ENCODE data around the gene TRPC6.

The TRPC6 gene

GRCh38 chr11:101555366-101555765, 28.4 kb downstream of the TRPC6 start:
- peak; percentile 76 for DNase-seq
- in situ Hi-C loops (cut with HindIII; ENCODE audit: low pct_ligation_motif_present, low sequenced_read_pairs): no loop called here
- no peaks in the 10 kb centered on the region for H3K27me3 ChIP-seq (replicated peaks)
- no peak overlapping the region for H3K4me3 ChIP-seq (ENCODE audit: low read depth, low read length)
- no peaks in the 10 kb centered on the region for H3K36me3 ChIP-seq (replicated peaks)
- TF ChIP-seq CTCF (IDR thresholded peaks at IDR 0.05; ENCODE audit: low read depth, low read length, missing control alignments): no peak
- peak overlapping the region; percentile 53 for H3K27ac ChIP-seq

DNA sequence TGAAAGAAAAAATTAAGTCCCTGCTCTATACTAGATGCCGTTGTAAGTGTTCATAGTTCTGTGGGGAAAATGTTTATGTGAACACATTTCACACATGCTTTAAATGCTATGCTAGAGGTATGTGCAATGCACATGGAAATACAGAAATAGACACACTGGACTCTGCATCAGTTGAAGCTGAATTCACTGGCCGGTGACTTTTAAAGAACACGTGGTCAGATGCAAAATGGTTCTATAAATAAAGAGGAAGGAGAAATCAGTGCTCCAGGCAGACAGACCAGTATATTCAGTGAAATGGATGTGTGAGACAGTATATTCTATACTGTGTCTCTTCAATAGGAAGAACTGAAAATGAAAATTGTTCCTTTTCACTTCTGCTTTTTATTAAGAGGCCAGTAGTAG, 29.9 kb downstream of the TRPC6 start:
- peak; percentile 20 for DNase-seq
- in situ Hi-C loops (cut with HindIII; ENCODE audit: low pct_ligation_motif_present, low sequenced_read_pairs): no loop called here
- Histone ChIP-seq H3K36me3 (replicated peaks) (no peaks in the 10 kb centered on the region), H3K27me3 (replicated peaks) (no peaks in the 10 kb centered on the region), H3K4me3 (ENCODE audit: low read depth, low read length) (no peak overlapping the region), H3K27ac (no peak overlapping the region)
- no peak for TF ChIP-seq CTCF (IDR thresholded peaks at IDR 0.05; ENCODE audit: low read depth, low read length, missing control alignments)

DNA sequence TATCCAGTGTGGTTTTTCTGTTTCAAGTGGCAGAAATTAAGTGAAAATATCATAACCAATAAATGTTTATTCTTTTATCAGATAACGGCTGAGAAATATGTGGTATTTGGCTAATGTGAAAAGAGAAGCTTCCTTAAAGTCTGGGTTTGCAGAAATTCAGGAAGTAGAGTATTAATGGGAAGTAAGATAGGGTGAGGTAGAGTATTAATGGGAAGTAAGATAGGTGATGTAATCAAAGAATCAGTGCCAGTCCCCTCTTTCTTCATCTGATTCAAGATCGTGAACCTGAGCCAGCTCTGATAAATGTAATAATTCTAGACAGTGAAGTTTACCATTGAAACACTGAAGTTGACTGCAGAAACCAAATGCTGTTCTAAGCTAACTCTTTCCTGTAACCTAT, 30.9 kb downstream of the TRPC6 start:
- Histone ChIP-seq H3K4me3 (ENCODE audit: low read depth, low read length) (no peak overlapping the region), H3K27me3 (replicated peaks) (no peaks in the 10 kb centered on the region), H3K36me3 (replicated peaks) (no peaks in the 10 kb centered on the region), H3K27ac (no peak overlapping the region)
- TF ChIP-seq CTCF (IDR thresholded peaks at IDR 0.05; ENCODE audit: low read depth, low read length, missing control alignments): no peak
- in situ Hi-C loops (cut with HindIII; ENCODE audit: low pct_ligation_motif_present, low sequenced_read_pairs): no loop called here
- no peak for DNase-seq

DNA sequence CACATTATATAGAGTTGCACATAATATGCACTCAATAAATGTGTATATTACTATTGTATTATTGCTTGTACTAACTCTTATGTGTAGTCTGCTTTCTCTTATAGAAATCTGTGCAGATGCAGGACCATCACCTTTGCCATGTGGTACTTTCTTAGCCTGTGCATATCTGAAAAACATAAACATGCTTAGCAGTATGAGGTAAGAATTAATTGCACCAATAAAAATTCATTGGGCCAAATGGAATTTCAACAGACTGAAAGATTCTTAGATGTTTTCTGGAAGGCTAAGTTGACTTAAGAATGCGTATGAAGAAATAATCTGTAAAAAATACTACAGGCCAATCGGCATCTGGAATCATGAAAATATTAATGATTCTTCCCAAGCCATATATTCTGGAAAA, 55.3 kb downstream of the TRPC6 start:
- Histone ChIP-seq H3K4me3 (ENCODE audit: low read depth, low read length) (no peak overlapping the region), H3K27me3 (replicated peaks) (no peaks in the 10 kb centered on the region), H3K27ac (no peak overlapping the region), H3K36me3 (replicated peaks) (no peaks in the 10 kb centered on the region)
- TF ChIP-seq CTCF (IDR thresholded peaks at IDR 0.05; ENCODE audit: low read depth, low read length, missing control alignments): no peak
- no peak for DNase-seq
- in situ Hi-C loops (cut with HindIII; ENCODE audit: low pct_ligation_motif_present, low sequenced_read_pairs): no loop called here

DNA sequence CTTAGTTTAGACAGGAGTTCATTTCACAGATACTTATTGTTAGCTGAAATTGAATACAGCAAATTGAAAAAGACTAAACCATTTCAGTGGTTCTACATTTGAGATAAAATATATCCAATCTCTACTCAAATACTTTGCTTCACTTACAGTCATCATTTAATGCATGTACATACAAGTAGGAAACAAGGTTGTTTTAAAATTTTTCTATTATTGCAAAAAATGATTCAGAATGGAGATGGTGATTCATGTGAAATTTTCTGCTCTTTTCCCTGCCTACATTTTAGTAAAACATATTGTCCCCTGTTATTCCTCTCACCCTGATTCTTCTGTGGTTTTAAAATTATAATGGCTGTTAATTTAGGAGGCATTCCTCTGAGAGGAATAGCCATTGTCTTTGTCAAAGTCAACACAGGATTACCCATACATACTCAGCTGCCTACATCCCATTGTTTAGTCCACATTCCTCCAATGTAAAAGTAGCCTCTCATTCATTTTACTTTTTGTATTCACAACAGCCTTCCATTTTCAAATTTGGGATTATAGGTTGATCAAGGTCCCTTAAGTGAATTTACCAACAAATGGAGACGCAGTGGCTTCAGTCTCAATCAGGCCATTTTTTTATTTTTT, 60.1 kb downstream of the TRPC6 start:
- no peak for TF ChIP-seq CTCF (IDR thresholded peaks at IDR 0.05; ENCODE audit: low read depth, low read length, missing control alignments)
- Histone ChIP-seq H3K4me3 (ENCODE audit: low read depth, low read length) (no peak overlapping the region), H3K27ac (no peak overlapping the region), H3K27me3 (replicated peaks) (no peaks in the 10 kb centered on the region), H3K36me3 (replicated peaks) (no peaks in the 10 kb centered on the region)
- in situ Hi-C loops (cut with HindIII; ENCODE audit: low pct_ligation_motif_present, low sequenced_read_pairs): no loop called here
- no peak for DNase-seq

GRCh38 chr11:101523193-101523592, 60.6 kb downstream of the TRPC6 start:
- DNase-seq: no peak
- no peaks in the 10 kb centered on the region for H3K36me3 ChIP-seq (replicated peaks)
- H3K27me3 ChIP-seq (replicated peaks): no peaks in the 10 kb centered on the region
- in situ Hi-C loops (cut with HindIII; ENCODE audit: low pct_ligation_motif_present, low sequenced_read_pairs): no loop called here
- no peak overlapping the region for H3K4me3 ChIP-seq (ENCODE audit: low read depth, low read length)
- no peak overlapping the region for H3K27ac ChIP-seq
- no peak for TF ChIP-seq CTCF (IDR thresholded peaks at IDR 0.05; ENCODE audit: low read depth, low read length, missing control alignments)
